HUES6 (cell line): ENCODE measurements around the gene AGBL1.

Experiments
- H3K27ac ChIP-seq: 2 replicates; pipeline ENCODE4 v1.7.0; 2013; ENCODE audit warnings: low read depth, mild to moderate bottlenecking, low read length, inconsistent platforms
- H3K27me3 ChIP-seq: 2 replicates; pipeline ENCODE4 v1.6.1; 2013; ENCODE audit warnings: low read length; ENCODE audit not compliant: control insufficient read depth, insufficient read depth
- H3K36me3 ChIP-seq: 2 replicates; pipeline ENCODE4 v1.6.1; 2013; ENCODE audit warnings: low read length; ENCODE audit not compliant: control insufficient read depth, insufficient read depth
- H3K4me1 ChIP-seq: 2 replicates; pipeline ENCODE4 v1.6.1; 2013; ENCODE audit warnings: low read length; ENCODE audit not compliant: control insufficient read depth, insufficient read depth
- H3K4me3 ChIP-seq: 2 replicates; pipeline ENCODE4 v1.5.1; 2013; ENCODE audit warnings: low read depth, low read length
- H3K9ac ChIP-seq: one replicate; pipeline ENCODE4 v1.6.1; 2013; ENCODE audit warnings: mild to moderate bottlenecking, low read length
- H3K9me3 ChIP-seq: 2 replicates; pipeline ENCODE4 v1.6.1; 2013; ENCODE audit warnings: low read depth, low read length; ENCODE audit not compliant: control insufficient read depth, insufficient read depth

Gene AGBL1

GRCh38 chr15:86399041-86399954 is 319.6 kb downstream of the AGBL1 start:
- H3K9me3 ChIP-seq, result no peaks in the 10 kb centered on the region
- H3K27me3 ChIP-seq, result no peaks in the 10 kb centered on the region
- no peaks in the 10 kb centered on the region for H3K36me3 ChIP-seq
- no peaks in the 10 kb centered on the region for H3K4me1 ChIP-seq
- no peak overlapping the region for H3K9ac ChIP-seq
- no peak overlapping the region for H3K27ac ChIP-seq
- no peak overlapping the region for H3K4me3 ChIP-seq

DNA sequence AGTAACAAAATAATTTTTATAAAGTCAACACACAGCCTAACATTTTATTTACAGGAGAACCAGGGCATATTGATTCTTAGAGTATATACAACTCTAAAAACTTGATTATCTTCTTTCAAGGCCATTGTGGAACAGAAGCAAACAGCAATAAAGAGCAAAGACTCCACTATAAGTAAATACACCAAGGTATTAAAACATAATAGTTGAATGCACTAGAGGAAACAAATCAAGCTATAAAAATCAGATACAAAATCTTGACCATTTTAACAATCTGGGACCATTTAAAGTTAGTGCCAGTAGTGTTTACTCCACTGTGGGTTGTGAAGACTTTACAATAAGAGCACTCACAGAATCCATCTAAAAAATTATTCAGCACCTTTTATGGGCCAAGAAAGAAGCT is 323.6 kb downstream of the AGBL1 start:
- H3K27me3 ChIP-seq, result no peaks in the 10 kb centered on the region
- no peaks in the 10 kb centered on the region for H3K4me1 ChIP-seq
- no peak overlapping the region for H3K27ac ChIP-seq
- H3K9ac ChIP-seq, result no peak overlapping the region
- H3K4me3 ChIP-seq, result no peak overlapping the region
- H3K36me3 ChIP-seq, result no peaks in the 10 kb centered on the region
- H3K9me3 ChIP-seq, result no peaks in the 10 kb centered on the region

GRCh38 chr15:86403914-86404583 is 324.4 kb downstream of the AGBL1 start:
- H3K27ac ChIP-seq, result no peak overlapping the region
- H3K36me3 ChIP-seq, result no peaks in the 10 kb centered on the region
- peaks cover 2% of the 10 kb centered on the region; the same call in 1 of the 2 replicates for H3K4me1 ChIP-seq
- no peak overlapping the region for H3K4me3 ChIP-seq
- no peaks in the 10 kb centered on the region for H3K27me3 ChIP-seq
- H3K9ac ChIP-seq, result no peak overlapping the region
- no peaks in the 10 kb centered on the region for H3K9me3 ChIP-seq

DNA sequence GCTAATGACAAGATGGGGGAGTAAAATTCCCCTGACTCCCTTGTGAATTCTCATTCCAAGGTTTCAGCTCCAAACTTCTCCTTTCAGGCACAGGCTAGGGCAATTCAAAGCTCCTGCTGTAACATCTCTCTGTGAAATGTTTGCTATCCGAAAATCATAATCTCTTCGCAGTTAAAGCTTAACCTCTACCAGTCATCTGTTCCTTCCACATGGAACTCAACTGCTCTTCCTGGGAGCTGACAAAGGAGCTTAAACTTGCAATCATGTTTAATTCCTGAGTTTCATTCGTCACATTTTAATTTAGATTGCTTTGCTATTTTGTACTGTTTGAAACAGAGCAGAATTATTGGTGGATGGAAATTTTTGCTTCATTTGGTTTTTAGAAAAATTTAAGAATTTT is 328.6 kb downstream of the AGBL1 start:
- Histone ChIP-seq H3K27me3 (no peaks in the 10 kb centered on the region), H3K4me3 (no peak overlapping the region), H3K27ac (no peak overlapping the region), H3K4me1 (peaks cover 4% of the 10 kb centered on the region; the same call in 1 of the 2 replicates), H3K9me3 (no peaks in the 10 kb centered on the region), H3K36me3 (no peaks in the 10 kb centered on the region), H3K9ac (no peak overlapping the region)

DNA sequence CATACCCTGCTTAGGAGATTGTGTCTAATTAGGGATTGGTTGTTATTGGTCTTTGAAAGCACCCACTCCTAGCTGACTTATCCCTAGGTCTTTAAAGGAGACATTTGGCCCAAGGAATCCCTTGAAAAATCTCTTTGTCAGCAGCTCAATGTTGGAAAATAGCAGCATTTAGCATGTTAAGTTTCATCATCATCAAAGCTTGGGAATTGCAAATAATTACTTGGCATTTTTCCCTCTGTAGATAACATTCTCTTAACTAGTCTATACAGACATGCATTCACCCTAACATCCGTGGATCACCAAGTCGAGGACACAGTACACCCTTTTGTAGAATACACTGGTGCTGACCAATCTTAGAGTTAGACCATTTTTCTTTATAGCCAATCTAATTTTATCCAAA is 332.2 kb downstream of the AGBL1 start:
- Histone ChIP-seq H3K9me3 (no peaks in the 10 kb centered on the region), H3K27me3 (no peaks in the 10 kb centered on the region), H3K27ac (no peak overlapping the region), H3K36me3 (no peaks in the 10 kb centered on the region), H3K9ac (no peak overlapping the region), H3K4me3 (no peak overlapping the region), H3K4me1 (peaks cover 4% of the 10 kb centered on the region; the same call in 1 of the 2 replicates)

- H3K36me3 ChIP-seq, result no peaks in the 10 kb centered on the region
- no peak overlapping the region for H3K27ac ChIP-seq
Measured at GRCh38 chr15:86413191-86413590, 333.5 kb downstream of the AGBL1 start.

GRCh38 chr15:86425746-86426145 is 346.1 kb downstream of the AGBL1 start:
- no peak overlapping the region for H3K27ac ChIP-seq
- H3K27me3 ChIP-seq, result no peaks in the 10 kb centered on the region
- no peaks in the 10 kb centered on the region for H3K36me3 ChIP-seq
- no peak overlapping the region for H3K4me3 ChIP-seq
- H3K9ac ChIP-seq, result no peak overlapping the region
- H3K9me3 ChIP-seq, result no peaks in the 10 kb centered on the region
- no peaks in the 10 kb centered on the region for H3K4me1 ChIP-seq

More at GRCh38 chr15:86413191-86413590, 333.5 kb downstream of the AGBL1 start:
- Histone ChIP-seq H3K4me1 (peaks cover 4% of the 10 kb centered on the region; the same call in 1 of the 2 replicates), H3K27me3 (no peaks in the 10 kb centered on the region), H3K9ac (no peak overlapping the region), H3K4me3 (no peak overlapping the region), H3K9me3 (no peaks in the 10 kb centered on the region)

DNA sequence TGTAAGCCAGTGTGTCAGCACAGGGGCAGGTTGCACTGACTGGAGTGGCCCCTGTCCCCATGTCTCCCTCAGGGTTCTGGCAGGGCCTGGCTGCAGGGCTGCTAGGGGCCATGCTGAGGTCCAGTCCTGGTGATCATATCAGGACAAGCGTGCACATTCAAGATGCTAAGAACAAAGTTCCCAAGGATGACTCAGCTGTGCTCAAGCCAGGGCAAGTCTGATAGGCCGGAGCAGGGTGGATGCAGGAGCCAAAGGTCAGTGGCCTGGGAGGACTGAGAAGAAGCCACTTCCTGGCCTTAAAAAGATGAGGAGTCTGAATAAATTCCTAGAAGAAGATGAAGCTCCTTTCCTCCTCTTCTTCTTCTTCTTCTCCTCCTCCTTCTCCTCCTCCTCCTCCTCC is 353.2 kb downstream of the AGBL1 start:
- no peaks in the 10 kb centered on the region for H3K27me3 ChIP-seq
- H3K9ac ChIP-seq, result no peak overlapping the region
- H3K4me1 ChIP-seq, result no peaks in the 10 kb centered on the region
- no peak overlapping the region for H3K4me3 ChIP-seq
- no peaks in the 10 kb centered on the region for H3K36me3 ChIP-seq
- H3K27ac ChIP-seq, result no peak overlapping the region
- H3K9me3 ChIP-seq, result no peaks in the 10 kb centered on the region

GRCh38 chr15:86433983-86434382 is 354.3 kb downstream of the AGBL1 start:
- Histone ChIP-seq H3K36me3 (no peaks in the 10 kb centered on the region), H3K27ac (no peak overlapping the region), H3K9ac (no peak overlapping the region), H3K4me1 (no peaks in the 10 kb centered on the region), H3K9me3 (no peaks in the 10 kb centered on the region), H3K27me3 (no peaks in the 10 kb centered on the region), H3K4me3 (no peak overlapping the region)

- Histone ChIP-seq H3K9me3 (no peaks in the 10 kb centered on the region), H3K27ac (no peak overlapping the region), H3K36me3 (no peaks in the 10 kb centered on the region), H3K4me1 (no peaks in the 10 kb centered on the region), H3K9ac (no peak overlapping the region), H3K4me3 (no peak overlapping the region), H3K27me3 (no peaks in the 10 kb centered on the region)
Measured at GRCh38 chr15:86439614-86440013, 359.9 kb downstream of the AGBL1 start.

DNA sequence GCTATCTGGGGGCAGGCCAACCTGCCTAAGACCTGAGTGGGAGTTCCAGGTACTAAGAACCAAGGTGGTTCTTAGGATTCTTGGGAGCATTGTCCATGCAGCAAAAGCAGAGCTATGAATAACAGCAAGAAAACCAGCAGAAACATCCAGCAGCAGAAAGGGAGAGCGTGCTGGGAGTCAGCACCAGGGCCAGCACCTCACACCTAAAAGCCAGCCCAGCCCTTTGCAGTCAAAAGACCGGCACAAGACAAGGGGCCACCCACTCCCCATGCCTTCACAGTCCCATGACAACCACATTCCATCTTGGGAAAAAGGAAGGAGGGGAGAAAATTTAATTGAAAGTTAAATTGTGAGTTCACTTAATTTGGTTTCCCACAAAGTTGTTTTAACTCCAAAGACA is 364.9 kb downstream of the AGBL1 start:
- Histone ChIP-seq H3K4me1 (no peaks in the 10 kb centered on the region), H3K36me3 (no peaks in the 10 kb centered on the region), H3K9ac (no peak overlapping the region), H3K27ac (no peak overlapping the region), H3K9me3 (no peaks in the 10 kb centered on the region), H3K4me3 (no peak overlapping the region), H3K27me3 (no peaks in the 10 kb centered on the region)
